Measurements from ENCODE around the gene SPOPL.

The SPOPL gene

GRCh38 chr2:138510319-138510718, 8.7 kb downstream of the SPOPL start:
- TF ChIP-seq REST (IDR thresholded peaks at IDR 0.05; ENCODE audit: low read depth) (no peak), ZBTB7A (IDR thresholded peaks at IDR 0.05; ENCODE audit: low read depth) (no peak), USF1 (IDR thresholded peaks at IDR 0.05) (no peak), EP300 (IDR thresholded peaks at IDR 0.05; ENCODE audit: borderline replicate concordance) (no peak), CEBPB (IDR thresholded peaks at IDR 0.05) (no peak), FOXM1 (IDR thresholded peaks at IDR 0.05; ENCODE audit: borderline replicate concordance, low read depth) (no peak), EGR1 (IDR thresholded peaks at IDR 0.05) (no peak), YY1 (IDR thresholded peaks at IDR 0.05; ENCODE audit: low read depth) (no peak), MAX (IDR thresholded peaks at IDR 0.05) (no peak), TAF1 (IDR thresholded peaks at IDR 0.05; ENCODE audit: low read depth) (no peak), NFIC (IDR thresholded peaks at IDR 0.05) (no peak), RAD21 (IDR thresholded peaks at IDR 0.05; ENCODE audit: low read depth) (no peak), TCF12 (IDR thresholded peaks at IDR 0.05; ENCODE audit: low read depth) (no peak), TEAD4 (IDR thresholded peaks at IDR 0.05) (no peak), CREB1 (IDR thresholded peaks at IDR 0.05; ENCODE audit: low read depth) (no peak)

GRCh38 chr2:138512672-138513071, 11.1 kb downstream of the SPOPL start:
- TF ChIP-seq NFIC (IDR thresholded peaks at IDR 0.05) = no peak
- TF ChIP-seq EGR1 (IDR thresholded peaks at IDR 0.05) = no peak
- no peak for TF ChIP-seq USF1 (IDR thresholded peaks at IDR 0.05)
- no peak for TF ChIP-seq TAF1 (IDR thresholded peaks at IDR 0.05; ENCODE audit: low read depth)
- TF ChIP-seq RAD21 (IDR thresholded peaks at IDR 0.05; ENCODE audit: low read depth) = no peak
- TF ChIP-seq TEAD4 (IDR thresholded peaks at IDR 0.05) = no peak
- no peak for TF ChIP-seq CEBPB (IDR thresholded peaks at IDR 0.05)
- no peak for TF ChIP-seq YY1 (IDR thresholded peaks at IDR 0.05; ENCODE audit: low read depth)
- TF ChIP-seq REST (IDR thresholded peaks at IDR 0.05; ENCODE audit: low read depth) = no peak
- TF ChIP-seq MAX (IDR thresholded peaks at IDR 0.05) = no peak
- TF ChIP-seq EP300 (IDR thresholded peaks at IDR 0.05; ENCODE audit: borderline replicate concordance) = no peak
- no peak for TF ChIP-seq TCF12 (IDR thresholded peaks at IDR 0.05; ENCODE audit: low read depth)
- no peak for TF ChIP-seq FOXM1 (IDR thresholded peaks at IDR 0.05; ENCODE audit: borderline replicate concordance, low read depth)

GRCh38 chr2:138514173-138514572, 12.6 kb downstream of the SPOPL start:
- no peak for TF ChIP-seq NFIC (IDR thresholded peaks at IDR 0.05)
- no peak for TF ChIP-seq EP300 (IDR thresholded peaks at IDR 0.05; ENCODE audit: borderline replicate concordance)
- no peak for TF ChIP-seq TCF12 (IDR thresholded peaks at IDR 0.05; ENCODE audit: low read depth)

GRCh38 chr2:138515092-138515491, 13.5 kb downstream of the SPOPL start:
- TF ChIP-seq CREB1 (IDR thresholded peaks at IDR 0.05; ENCODE audit: low read depth) (no peak), EP300 (IDR thresholded peaks at IDR 0.05; ENCODE audit: borderline replicate concordance) (no peak), REST (IDR thresholded peaks at IDR 0.05; ENCODE audit: low read depth) (no peak), NFIC (IDR thresholded peaks at IDR 0.05) (no peak), MAX (IDR thresholded peaks at IDR 0.05) (no peak), TEAD4 (IDR thresholded peaks at IDR 0.05) (no peak), YY1 (IDR thresholded peaks at IDR 0.05; ENCODE audit: low read depth) (no peak), FOXM1 (IDR thresholded peaks at IDR 0.05; ENCODE audit: borderline replicate concordance, low read depth) (no peak), TAF1 (IDR thresholded peaks at IDR 0.05; ENCODE audit: low read depth) (no peak), TCF12 (IDR thresholded peaks at IDR 0.05; ENCODE audit: low read depth) (no peak), USF1 (IDR thresholded peaks at IDR 0.05) (no peak), EGR1 (IDR thresholded peaks at IDR 0.05) (no peak), RAD21 (IDR thresholded peaks at IDR 0.05; ENCODE audit: low read depth) (no peak)
